ENCODE measurements around the gene ACTG2.
"Not testable (repeated sequence)": the region's sequence is repeated elsewhere in the genome, so short reads cannot be mapped to it uniquely, and the experiment has no call there.

ACTG2 gene

GRCh38 chr2:73893764-73894474 is 1.1 kb downstream of the ACTG2 start:
- no peak for DNase-seq

- no peak for DNase-seq
Measured at GRCh38 chr2:73894475-73894850, 1.7 kb downstream of the ACTG2 start.

GRCh38 chr2:73894877-73895276 is 2.1 kb downstream of the ACTG2 start:
- DNase-seq, result no peak

GRCh38 chr2:73895473-73895872 is 2.7 kb downstream of the ACTG2 start:
- DNase-seq, result no peak

DNA sequence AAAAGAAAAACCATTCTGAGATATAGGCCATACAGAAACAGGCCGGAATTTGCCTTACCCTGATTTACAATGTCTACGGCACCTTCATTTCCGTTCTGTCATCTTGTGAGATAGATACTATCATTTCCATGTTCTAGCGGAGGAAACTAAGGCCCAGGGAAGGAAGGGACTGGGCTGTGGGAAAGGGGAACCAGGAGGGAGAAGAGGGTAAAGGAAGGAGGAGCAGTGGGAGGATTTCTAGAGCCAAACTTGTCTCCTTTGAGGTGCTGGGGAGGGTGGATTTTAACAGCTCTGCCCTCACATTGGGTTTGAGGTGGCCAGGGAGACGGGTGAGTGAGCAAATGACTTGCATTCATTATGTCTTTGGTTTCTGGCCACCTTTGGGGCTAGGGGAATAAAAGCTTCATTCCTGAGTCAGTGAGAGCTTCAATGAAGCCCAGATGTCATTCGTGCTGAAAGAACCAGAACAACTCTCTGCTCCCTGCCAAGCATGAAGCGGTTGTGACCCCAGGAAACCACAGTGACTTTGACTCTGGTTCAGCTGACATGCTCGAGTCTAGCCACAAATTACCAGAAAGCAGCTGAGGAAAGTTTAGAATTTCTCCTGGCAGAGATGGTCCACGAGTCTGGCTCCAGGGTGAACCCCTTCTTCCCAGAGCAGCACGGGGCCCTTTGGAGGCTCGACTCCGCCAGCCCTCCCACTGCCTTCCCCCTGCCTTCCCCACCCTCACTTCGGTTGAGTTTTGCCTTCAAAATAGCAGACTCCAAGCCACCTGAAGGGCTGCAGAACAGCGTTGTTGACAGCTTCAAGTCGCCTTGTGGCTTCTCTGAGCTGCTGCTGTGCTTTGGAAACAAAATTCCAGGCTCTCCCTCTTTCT is 3.8 kb downstream of the ACTG2 start:
- DNase-seq, result peak; percentile 35

DNA sequence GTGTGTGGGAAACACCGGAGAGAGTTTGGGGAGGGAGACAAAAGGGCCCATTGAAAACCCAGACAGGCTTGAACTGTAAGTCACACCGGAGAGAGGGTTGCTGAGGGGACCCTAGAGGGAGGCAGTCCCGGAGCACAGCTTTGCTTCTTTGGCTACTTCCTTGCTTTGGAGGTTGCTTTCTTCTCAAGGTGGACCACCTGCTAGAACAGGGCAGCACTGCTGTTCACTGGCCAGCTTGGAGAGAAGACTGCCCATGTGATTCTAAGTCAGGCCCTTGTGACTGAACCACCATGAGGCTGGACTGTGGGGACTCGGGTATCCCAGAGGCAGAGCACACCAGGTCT is 4.4 kb downstream of the ACTG2 start:
- no peak for DNase-seq

DNA sequence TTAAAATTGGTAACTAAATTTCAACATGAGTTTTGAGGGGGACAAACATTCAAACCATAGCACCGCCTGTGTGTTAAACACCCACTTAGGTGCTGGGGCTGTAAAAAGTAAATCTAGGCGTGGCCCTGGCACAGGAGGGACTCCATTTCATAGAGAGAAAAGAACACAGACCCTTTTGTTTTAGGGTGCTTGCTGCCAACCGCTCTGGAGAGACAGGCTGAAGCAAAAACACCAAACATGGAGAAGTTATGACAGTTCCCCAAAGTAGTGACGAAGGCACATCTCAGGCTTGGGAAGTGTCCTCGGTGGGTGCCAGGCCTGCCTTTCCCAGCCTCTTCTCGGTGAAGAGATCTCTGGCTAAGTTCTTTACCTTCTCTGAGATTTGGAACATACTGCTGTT is 5.1 kb downstream of the ACTG2 start:
- DNase-seq, result no peak

DNA sequence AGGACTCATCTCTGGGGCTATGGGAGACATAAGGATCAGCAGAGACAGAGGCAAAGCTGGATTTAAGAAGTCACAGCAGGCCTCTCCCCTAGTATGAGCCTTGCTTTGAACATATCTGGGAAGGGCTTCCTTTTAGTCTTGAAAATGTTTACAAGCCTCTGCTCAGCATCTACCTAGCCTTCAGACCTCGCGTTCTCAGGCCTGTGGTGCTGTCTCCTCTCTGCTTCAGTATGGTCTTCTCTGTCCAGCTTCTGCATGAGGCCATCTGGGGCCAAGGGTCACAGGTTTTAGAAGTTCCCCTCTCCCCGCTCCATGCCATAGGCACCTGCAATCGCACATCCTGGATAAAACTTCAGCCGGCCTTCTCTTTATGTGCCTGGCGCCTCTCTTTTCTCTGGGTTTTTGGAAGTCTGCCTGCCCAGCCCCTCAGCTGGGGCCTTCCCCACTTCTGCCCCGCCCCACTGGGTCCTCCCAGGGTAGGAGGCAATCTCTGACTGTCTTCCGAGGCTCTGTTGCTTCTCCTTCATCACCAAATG is 7.1 kb downstream of the ACTG2 start:
- DNase-seq, result no peak

- DNase-seq, result no peak
Measured at GRCh38 chr2:73901143-73901542, 8.3 kb downstream of the ACTG2 start.

DNA sequence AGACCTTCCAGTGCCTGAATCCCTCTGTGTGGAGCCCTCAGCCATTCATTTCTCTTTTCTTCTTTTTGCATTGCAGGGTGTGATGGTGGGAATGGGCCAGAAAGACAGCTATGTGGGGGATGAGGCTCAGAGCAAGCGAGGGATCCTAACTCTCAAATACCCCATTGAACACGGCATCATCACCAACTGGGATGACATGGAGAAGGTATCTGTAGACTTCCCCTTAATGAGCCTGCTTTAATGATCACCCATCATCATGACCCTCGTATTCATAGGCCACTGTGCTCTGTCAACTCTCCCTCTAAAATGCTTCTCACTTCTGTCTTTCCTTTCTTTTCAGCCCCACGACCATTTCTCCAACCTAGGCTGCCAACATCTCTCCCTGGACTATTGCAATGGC is 9.5 kb downstream of the ACTG2 start:
- no peak for DNase-seq

GRCh38 chr2:73903313-73903712 is 10.5 kb downstream of the ACTG2 start:
- DNase-seq, result no peak

- not testable (repeated sequence) for DNase-seq
Measured at GRCh38 chr2:73903949-73904613, 11.3 kb downstream of the ACTG2 start.

DNA sequence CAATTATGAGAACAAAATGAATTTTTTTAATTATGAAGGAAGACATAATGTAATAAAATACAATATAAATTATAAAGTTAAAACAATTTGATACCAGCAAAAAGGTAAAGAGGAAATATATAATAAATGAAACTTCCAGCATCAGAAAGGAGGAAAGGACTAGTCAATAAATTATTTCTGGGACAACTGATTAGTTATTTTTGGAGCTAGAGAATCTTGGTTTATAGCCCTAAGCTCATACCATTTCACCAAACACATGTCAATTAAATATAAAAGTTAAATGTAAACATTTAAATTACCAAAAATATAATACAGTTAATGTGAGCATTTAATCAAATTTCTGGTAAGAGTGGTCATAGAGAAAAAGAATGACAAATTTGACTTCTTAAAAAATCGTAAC is 12.1 kb downstream of the ACTG2 start:
- DNase-seq, result no peak

GRCh38 chr2:73906847-73907505 is 14.2 kb downstream of the ACTG2 start:
- no peak for DNase-seq

GRCh38 chr2:73907840-73908452 is 15.1 kb downstream of the ACTG2 start:
- peak; percentile 53 for DNase-seq

- DNase-seq, result no peak
Measured at GRCh38 chr2:73908689-73909652, 16.2 kb downstream of the ACTG2 start.

- no peak for DNase-seq
Measured at GRCh38 chr2:73910873-73911547, 18.2 kb downstream of the ACTG2 start.

- DNase-seq, result no peak
Measured at GRCh38 chr2:73911548-73912208, 18.9 kb downstream of the ACTG2 start.

DNA sequence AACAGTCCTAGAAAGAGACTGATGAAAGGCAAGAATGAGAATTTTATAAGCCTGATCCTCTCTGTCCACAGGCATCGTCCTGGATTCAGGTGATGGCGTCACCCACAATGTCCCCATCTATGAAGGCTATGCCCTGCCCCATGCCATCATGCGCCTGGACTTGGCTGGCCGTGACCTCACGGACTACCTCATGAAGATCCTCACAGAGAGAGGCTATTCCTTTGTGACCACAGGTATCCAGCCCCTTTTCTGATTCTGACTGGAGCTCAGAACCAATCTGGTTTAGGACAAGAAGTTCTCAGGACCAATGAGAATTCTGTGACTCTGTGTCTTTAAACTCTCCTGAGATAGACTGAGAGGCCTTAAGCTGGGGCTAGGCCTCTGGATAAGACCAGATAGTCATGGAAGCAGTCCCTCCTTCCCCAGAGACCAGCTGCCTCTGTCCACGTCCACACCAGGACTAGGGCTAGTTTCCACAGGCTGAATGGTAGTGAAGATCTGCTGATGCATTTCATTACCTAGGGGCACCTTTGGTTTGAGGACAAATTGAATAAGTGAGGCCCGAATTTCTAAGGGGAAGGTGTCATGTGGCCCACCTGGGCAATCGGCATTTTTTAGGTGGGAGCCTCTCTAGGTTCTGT is 20.7 kb downstream of the ACTG2 start:
- no peak for DNase-seq

DNA sequence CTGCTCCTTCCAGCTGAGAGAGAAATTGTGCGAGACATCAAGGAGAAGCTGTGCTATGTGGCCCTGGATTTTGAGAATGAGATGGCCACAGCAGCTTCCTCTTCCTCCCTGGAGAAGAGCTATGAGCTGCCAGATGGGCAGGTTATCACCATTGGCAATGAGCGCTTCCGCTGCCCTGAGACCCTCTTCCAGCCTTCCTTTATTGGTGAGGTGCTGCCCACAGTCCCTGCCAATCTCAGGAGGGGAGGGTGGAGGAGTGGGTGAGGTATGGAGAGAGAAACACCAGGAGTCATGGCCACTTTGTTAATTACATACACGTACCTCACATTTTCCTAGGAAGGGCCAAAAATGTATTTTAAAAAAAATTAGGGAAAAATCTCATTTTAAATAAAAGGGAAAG is 21.9 kb downstream of the ACTG2 start:
- DNase-seq, result no peak

Measured in activated gamma-delta T cell treated with Interleukin-2 at 50 U/mL for 16 hours (primary cell).